PC-3 (cell line): ENCODE results near the gene GLT6D1.

ENCODE experiments used
- EZH2 ChIP-seq: fragments of 300-600 bp; sonication (generic); IDR thresholded peaks from one replicate; pipeline ENCODE4 v1.6.1; 2017; ENCODE audit warnings: antibody characterized with exemption, mild to moderate bottlenecking, low read length; ENCODE audit not compliant: unreplicated experiment
- EZH2phosphoT487 ChIP-seq: fragments of 300-600 bp; sonication (generic); IDR thresholded peaks from 2 replicates; pipeline ENCODE4 v1.6.1; 2018; ENCODE audit warnings: mild to moderate bottlenecking, antibody characterized with exemption, low read length, borderline replicate concordance
- TF ChIP-seq, protein P1 (sequence below): fragments of 300-600 bp; sonication (generic); conservative IDR thresholded peaks from 2 replicates; pipeline ENCODE4 v1.5.1; 2017; ENCODE audit warnings: antibody characterized with exemption, low read depth, mild to moderate bottlenecking, low read length

DNA sequence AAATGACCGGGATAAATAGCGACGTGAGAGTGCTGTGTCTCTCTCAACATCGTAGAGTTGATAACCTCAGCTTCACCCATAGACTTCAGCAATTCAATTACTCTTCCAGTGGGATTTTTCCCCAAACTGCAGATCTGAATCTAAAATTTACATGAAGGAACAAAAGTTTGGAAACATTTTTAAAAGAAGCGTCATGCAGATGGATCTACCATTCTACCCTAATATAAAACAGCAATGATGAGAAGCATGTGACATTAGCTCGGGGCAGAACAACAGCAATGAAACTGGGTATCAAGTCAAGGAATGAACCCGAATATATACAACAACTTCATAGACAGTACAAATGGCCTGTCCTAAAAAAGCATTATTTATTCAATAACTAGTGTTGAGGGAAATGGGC is 18.8 kb downstream of the GLT6D1 start:
- TF ChIP-seq, protein P1, sequence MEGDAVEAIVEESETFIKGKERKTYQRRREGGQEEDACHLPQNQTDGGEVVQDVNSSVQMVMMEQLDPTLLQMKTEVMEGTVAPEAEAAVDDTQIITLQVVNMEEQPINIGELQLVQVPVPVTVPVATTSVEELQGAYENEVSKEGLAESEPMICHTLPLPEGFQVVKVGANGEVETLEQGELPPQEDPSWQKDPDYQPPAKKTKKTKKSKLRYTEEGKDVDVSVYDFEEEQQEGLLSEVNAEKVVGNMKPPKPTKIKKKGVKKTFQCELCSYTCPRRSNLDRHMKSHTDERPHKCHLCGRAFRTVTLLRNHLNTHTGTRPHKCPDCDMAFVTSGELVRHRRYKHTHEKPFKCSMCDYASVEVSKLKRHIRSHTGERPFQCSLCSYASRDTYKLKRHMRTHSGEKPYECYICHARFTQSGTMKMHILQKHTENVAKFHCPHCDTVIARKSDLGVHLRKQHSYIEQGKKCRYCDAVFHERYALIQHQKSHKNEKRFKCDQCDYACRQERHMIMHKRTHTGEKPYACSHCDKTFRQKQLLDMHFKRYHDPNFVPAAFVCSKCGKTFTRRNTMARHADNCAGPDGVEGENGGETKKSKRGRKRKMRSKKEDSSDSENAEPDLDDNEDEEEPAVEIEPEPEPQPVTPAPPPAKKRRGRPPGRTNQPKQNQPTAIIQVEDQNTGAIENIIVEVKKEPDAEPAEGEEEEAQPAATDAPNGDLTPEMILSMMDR: no peak
- TF ChIP-seq EZH2 (no peak), EZH2phosphoT487 (no peak)
